ENCODE results near the gene ZC3H14.

The ZC3H14 gene

DNA sequence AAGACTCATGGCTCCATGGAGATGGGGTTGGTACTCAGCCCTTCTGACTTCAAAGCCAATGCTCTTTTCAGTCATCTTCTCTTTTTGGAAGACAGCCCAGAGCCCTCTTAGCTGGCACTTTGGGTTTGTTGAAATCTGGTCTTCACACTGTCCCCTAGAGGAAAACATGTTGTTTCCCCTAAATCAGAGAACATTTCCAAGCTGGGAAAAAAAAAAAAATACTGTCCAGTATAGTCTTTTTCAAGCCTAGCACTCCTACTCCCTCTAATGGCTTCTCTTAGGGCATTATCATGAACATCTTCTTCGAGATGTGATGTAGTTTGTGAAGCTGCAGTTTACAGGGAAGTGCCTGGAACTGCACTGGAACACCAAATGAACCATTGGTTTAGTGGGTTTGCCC, 3.0 kb upstream of the ZC3H14 start:
- TF ChIP-seq EZH2 (optimal IDR thresholded peaks at IDR 0.05; ENCODE audit: low read depth, low read length): no peak
- TF ChIP-seq, protein P1, sequence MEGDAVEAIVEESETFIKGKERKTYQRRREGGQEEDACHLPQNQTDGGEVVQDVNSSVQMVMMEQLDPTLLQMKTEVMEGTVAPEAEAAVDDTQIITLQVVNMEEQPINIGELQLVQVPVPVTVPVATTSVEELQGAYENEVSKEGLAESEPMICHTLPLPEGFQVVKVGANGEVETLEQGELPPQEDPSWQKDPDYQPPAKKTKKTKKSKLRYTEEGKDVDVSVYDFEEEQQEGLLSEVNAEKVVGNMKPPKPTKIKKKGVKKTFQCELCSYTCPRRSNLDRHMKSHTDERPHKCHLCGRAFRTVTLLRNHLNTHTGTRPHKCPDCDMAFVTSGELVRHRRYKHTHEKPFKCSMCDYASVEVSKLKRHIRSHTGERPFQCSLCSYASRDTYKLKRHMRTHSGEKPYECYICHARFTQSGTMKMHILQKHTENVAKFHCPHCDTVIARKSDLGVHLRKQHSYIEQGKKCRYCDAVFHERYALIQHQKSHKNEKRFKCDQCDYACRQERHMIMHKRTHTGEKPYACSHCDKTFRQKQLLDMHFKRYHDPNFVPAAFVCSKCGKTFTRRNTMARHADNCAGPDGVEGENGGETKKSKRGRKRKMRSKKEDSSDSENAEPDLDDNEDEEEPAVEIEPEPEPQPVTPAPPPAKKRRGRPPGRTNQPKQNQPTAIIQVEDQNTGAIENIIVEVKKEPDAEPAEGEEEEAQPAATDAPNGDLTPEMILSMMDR (IDR thresholded peaks at IDR 0.05; ENCODE audit: low read length): peak; percentile 24
- no peaks in the 10 kb centered on the region for H3K4me1 ChIP-seq (ENCODE audit: low read length)
- DNase-seq: peak; percentile 27
- no peak overlapping the region for H3K4me2 ChIP-seq (ENCODE audit: low read depth, low read length)
- no peak overlapping the region for H2AFZ ChIP-seq (ENCODE audit: low read length)
- H3K9me2 ChIP-seq (replicated peaks; ENCODE audit: insufficient read depth, low read length): no peaks in the 10 kb centered on the region
- no peak overlapping the region for H3K9ac ChIP-seq (ENCODE audit: low read length)
- H3F3A ChIP-seq (ENCODE audit: insufficient read depth, low read length): no peaks in the 10 kb centered on the region
- H4K20me1 ChIP-seq (ENCODE audit: insufficient read depth, low read length): no peaks in the 10 kb centered on the region
- no peak overlapping the region for H3K4me3 ChIP-seq (ENCODE audit: low read length)
- peaks cover 14% of the 10 kb centered on the region for H3K79me2 ChIP-seq (ENCODE audit: low read length)
- H3K27me3 ChIP-seq (replicated peaks; ENCODE audit: insufficient read depth, low read length): no peaks in the 10 kb centered on the region
- H3K9me3 ChIP-seq (replicated peaks; ENCODE audit: insufficient read depth, low read length): no peaks in the 10 kb centered on the region
- no peak overlapping the region for H3K27ac ChIP-seq (ENCODE audit: low read length)
- no peaks in the 10 kb centered on the region for H3K36me3 ChIP-seq (replicated peaks; ENCODE audit: insufficient read depth, low read length)

DNA sequence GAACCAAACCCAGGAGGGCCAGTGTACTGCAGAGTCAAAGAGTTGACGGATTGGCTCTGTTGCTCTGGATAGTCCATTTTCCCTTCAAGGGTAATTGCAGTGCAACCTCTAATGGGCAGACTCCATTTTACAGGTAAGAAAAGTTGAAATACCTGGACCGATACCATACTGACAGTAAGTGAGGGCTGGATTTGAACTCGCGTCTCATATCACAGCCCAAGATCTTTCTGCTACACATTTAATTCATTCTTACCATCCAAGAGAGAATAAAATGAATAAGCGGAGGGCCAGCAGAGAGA, 356 bp upstream of the ZC3H14 start:
- Histone ChIP-seq H3K4me3 (ENCODE audit: low read length) (peak overlapping the region; percentile 73), H3K27ac (ENCODE audit: low read length) (no peak overlapping the region), H3K9me3 (replicated peaks; ENCODE audit: insufficient read depth, low read length) (no peaks in the 10 kb centered on the region), H3K4me2 (ENCODE audit: low read depth, low read length) (peak overlapping the region; percentile 74), H3K27me3 (replicated peaks; ENCODE audit: insufficient read depth, low read length) (no peaks in the 10 kb centered on the region), H3K9ac (ENCODE audit: low read length) (peak overlapping the region; percentile 70), H3F3A (ENCODE audit: insufficient read depth, low read length) (no peaks in the 10 kb centered on the region), H3K79me2 (ENCODE audit: low read length) (peaks cover 16% of the 10 kb centered on the region), H3K36me3 (replicated peaks; ENCODE audit: insufficient read depth, low read length) (no peaks in the 10 kb centered on the region), H3K9me2 (replicated peaks; ENCODE audit: insufficient read depth, low read length) (no peaks in the 10 kb centered on the region), H4K20me1 (ENCODE audit: insufficient read depth, low read length) (no peaks in the 10 kb centered on the region), H2AFZ (ENCODE audit: low read length) (peak overlapping the region; percentile 70), H3K4me1 (ENCODE audit: low read length) (no peaks in the 10 kb centered on the region)
- TF ChIP-seq EZH2 (optimal IDR thresholded peaks at IDR 0.05; ENCODE audit: low read depth, low read length) (no peak), EZH2phosphoT487 (IDR thresholded peaks at IDR 0.05; ENCODE audit: low read length) (no peak)
- TF ChIP-seq, protein P1 (IDR thresholded peaks at IDR 0.05; ENCODE audit: low read length): no peak
- DNase-seq: no peak

DNA sequence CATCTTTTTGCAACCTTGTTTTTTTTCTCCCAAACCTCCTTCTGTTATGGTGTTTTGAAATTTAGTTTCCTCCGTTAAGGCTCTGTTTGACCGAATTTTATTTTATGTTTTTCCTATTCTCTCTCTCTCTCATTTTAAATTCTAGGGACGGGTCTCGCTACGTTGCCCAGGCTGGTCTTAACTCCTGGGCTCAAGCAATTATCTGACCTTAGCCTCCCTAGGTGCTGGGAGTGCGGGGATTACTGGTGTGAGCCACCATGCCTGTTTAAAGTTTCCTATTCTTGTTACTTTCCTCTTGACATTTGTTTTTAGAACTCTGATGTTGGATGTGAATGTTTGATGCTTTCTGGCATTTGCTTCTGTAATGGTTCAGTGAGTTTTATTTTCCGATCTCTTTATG, 1.0 kb downstream of the ZC3H14 start:
- Histone ChIP-seq H3K9me2 (replicated peaks; ENCODE audit: insufficient read depth, low read length) (no peaks in the 10 kb centered on the region), H3K79me2 (ENCODE audit: low read length) (peaks cover 16% of the 10 kb centered on the region), H2AFZ (ENCODE audit: low read length) (no peak overlapping the region), H3K4me3 (ENCODE audit: low read length) (peak overlapping the region; percentile 73), H3K27ac (ENCODE audit: low read length) (no peak overlapping the region), H3K4me2 (ENCODE audit: low read depth, low read length) (peak overlapping the region; percentile 57; the same call in 1 of the 2 replicates), H3K9me3 (replicated peaks; ENCODE audit: insufficient read depth, low read length) (no peaks in the 10 kb centered on the region), H3F3A (ENCODE audit: insufficient read depth, low read length) (no peaks in the 10 kb centered on the region), H3K27me3 (replicated peaks; ENCODE audit: insufficient read depth, low read length) (no peaks in the 10 kb centered on the region), H3K4me1 (ENCODE audit: low read length) (no peaks in the 10 kb centered on the region), H3K36me3 (replicated peaks; ENCODE audit: insufficient read depth, low read length) (no peaks in the 10 kb centered on the region), H4K20me1 (ENCODE audit: insufficient read depth, low read length) (no peaks in the 10 kb centered on the region), H3K9ac (ENCODE audit: low read length) (peak overlapping the region; percentile 70; the same call in 1 of the 2 replicates)
- DNase-seq: no peak
- TF ChIP-seq, protein P1 (IDR thresholded peaks at IDR 0.05; ENCODE audit: low read length): no peak

DNA sequence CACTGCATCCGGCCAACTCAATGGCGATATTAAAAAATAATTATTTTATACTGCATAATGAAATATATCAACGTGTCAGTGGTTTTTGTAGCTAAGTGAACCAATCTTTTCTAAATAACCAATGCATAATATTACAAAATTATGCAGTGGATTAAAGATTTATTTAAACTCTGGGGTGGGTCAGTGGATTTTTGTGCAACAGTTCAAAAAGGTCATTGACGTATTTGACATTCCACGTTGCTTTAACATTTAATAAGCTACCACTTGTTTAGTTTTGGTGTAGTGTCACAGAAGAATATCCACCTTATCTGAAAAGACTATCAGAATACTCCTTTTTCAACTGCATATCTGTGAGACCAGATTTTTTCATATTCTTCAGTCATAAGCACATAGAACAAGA, 2.6 kb downstream of the ZC3H14 start:
- no peak for DNase-seq
- no peak for TF ChIP-seq EZH2phosphoT487 (IDR thresholded peaks at IDR 0.05; ENCODE audit: low read length)
- TF ChIP-seq, protein P1 (IDR thresholded peaks at IDR 0.05; ENCODE audit: low read length): no peak
- no peak for TF ChIP-seq EZH2 (optimal IDR thresholded peaks at IDR 0.05; ENCODE audit: low read depth, low read length)
- Histone ChIP-seq H3K36me3 (replicated peaks; ENCODE audit: insufficient read depth, low read length) (no peaks in the 10 kb centered on the region), H3K27me3 (replicated peaks; ENCODE audit: insufficient read depth, low read length) (no peaks in the 10 kb centered on the region), H3K79me2 (ENCODE audit: low read length) (peaks cover 16% of the 10 kb centered on the region), H3K4me3 (ENCODE audit: low read length) (no peak overlapping the region), H3K9me3 (replicated peaks; ENCODE audit: insufficient read depth, low read length) (no peaks in the 10 kb centered on the region), H3F3A (ENCODE audit: insufficient read depth, low read length) (no peaks in the 10 kb centered on the region), H3K4me1 (ENCODE audit: low read length) (no peaks in the 10 kb centered on the region), H3K27ac (ENCODE audit: low read length) (no peak overlapping the region), H3K9me2 (replicated peaks; ENCODE audit: insufficient read depth, low read length) (no peaks in the 10 kb centered on the region), H3K9ac (ENCODE audit: low read length) (no peak overlapping the region), H4K20me1 (ENCODE audit: insufficient read depth, low read length) (no peaks in the 10 kb centered on the region), H3K4me2 (ENCODE audit: low read depth, low read length) (no peak overlapping the region), H2AFZ (ENCODE audit: low read length) (no peak overlapping the region)
